Activated CD8-positive, alpha-beta memory T cell treated with anti-CD3 and anti-CD28 coated beads for 24 hours (primary cell): ENCODE measurements around the gene DDX51.

Experiments used
- DNase-seq: peaks from one replicate; pipeline ENCODE4 v3.0.0-alpha.2; 2020

The DDX51 gene

DNA sequence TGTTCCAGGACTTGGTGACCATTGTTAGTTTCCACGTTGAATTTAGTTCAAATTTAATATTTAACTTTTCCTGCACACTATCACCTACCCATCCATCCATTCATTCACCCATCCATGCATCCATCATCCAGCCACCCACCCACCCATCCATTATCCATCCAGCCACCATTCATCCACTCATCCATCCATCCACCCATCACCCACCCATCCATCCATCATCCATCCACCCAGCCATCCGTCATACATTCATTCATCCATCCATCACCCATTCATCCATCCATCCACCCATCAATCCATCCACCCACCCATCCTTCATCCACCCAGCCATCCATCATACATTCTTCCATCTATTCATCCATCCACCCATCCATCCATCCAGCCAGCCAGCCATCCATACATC is 22.0 kb upstream of the DDX51 start:
- no peak for DNase-seq

DNA sequence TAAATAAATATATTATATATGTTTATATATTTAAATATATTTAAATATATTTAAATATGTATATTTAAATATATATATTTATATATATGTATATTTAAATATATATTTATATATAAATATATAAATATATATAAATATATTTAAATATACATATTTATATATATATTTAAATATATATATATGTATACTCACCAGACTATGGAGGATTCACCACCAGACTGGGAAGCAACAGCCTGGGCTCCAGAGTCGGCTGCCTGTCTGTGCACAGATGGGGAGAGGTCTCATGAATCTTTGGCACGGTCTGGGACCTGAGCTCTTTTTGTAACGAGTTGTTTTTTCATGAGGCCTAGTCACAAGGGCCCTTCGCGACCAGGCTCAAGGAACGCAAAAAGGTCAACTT is 21.5 kb upstream of the DDX51 start:
- no peak for DNase-seq

DNA sequence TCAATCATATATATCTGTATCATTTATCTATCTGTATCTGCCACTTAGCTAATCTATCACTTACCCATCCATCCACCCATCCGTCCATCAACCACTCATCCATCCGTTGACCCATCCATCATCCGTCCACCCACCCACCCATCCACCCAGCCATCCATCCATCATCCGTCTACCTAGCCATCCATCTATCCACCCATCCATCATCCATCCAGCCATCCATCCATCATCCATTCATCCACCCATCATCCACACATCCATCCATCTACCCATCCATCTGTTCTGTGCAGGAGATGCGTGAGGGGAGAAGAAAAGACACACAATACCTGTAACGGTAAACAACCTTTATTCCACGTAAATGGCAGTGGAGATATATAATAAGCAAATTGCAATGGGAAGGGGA is 20.3 kb upstream of the DDX51 start:
- no peak for DNase-seq

DNA sequence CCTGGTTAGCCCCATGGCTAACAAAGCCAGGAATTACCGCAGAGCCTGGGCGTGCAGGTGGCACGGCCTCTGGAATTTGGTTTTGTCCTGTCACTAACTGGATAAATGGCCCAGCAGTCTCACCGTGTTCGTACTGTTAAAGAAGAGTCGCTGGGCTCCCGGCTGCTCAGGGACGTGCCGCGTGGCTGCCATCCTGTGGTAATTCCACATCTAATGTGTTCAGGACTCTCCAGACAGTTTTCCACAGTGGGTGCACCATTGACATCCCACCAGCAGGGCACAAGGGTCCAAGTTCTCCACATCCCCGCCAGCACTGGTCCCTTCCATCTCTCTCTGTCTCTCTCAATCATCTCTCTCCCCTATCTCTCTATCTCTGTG is 19.8 kb upstream of the DDX51 start:
- DNase-seq = no peak

DNA sequence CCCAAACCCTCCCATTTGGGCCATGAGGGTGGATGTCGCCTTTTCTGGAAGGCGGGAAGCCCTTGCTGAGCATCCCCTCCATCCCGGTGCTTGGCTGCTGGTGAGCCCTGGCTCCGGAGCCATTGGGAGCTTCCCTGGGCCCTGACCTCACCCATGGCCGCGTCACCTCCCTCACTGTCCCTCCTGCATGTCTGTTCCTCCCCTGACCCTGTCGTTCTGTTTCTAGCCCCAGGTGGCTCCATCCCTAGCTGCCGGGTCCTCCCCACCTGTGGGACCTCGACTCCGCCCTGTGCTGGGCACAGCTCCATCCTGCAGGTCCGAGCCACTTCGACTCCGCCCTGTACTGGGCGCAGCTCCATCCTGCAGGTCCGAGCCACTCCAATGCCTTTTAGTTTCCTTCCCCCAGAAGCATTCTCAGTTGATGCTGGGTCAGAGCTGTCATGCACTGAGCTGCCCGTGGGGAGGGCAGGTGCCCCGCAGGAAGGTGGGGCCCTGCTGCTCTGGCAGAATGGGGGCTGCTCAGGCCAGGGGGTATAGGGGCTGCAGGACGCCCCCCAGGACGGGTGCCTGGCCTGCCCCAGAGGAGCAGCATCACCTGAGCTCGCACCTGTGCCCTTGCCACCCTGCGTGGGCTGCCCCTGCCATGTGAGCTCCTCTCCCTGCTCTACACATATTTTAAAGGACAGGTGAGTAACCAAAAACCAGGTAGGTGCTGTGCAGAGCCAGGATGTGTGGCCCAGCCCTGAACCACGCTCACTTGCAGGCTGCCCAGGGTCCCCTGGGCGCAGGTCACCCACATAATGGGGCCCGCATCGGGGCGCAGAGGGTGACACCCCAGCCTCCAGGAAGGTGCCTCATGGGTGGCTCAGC is 19.2 kb upstream of the DDX51 start:
- DNase-seq = no peak

DNA sequence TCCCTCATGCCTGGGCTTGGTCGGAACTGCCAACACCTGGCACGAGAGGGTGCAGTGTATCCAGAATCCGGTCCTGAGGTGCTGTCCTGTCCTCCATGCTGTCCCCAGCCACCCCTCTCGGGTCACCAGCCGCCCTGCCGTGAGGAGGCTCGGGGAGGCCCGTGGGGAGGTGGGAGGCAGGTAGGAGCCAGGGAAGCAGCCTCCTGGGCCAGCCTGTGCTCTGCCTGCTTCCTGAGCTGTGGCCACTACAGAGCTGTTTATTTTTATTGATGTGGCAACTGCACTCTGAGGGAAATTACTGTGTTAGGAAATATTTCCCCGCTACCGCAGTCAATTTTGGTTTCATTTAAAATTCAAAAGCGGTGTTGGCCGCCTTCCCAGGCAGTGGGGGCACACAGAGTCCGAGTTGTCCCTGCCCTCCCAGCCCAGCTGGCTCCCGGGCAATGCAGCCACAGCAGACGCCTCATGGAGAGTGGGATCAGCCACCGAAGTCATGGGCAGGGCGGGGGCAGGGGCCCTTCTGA is 18.5 kb upstream of the DDX51 start:
- no peak for DNase-seq

DNA sequence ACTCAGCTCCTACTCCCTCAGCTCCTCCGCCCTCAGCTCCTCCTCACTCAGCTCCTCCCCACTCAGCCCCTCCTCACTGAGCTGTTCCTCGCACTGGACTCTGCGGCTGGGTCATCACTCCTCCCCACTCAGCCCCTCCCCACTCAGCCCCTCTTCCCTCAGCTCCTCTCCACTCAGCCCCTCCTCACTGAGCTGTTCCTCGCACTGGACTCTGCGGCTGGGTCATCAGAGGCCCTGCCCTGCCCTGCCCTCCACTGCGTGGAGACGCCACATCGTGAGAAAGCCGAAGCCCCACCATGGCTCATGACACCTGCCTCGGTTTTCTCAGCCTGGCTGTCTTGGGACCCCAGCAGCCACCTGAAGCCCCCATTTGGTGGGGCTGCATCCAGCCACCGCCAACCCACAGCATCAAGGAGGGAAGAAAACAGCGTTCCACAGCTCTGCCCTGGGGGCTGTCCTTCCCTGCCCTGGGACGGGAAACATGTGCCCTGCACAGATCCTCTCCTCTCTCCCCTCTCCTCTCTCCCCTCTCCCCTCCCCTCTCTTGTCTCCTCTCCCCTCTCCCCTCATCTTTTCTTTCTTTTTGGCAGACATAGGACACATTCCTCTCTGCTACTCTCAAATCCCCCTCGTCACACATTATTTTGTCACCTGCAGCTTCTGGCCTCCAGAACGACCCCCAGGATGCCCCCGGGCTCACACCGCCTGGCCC is 17.8 kb upstream of the DDX51 start:
- DNase-seq = no peak

DNA sequence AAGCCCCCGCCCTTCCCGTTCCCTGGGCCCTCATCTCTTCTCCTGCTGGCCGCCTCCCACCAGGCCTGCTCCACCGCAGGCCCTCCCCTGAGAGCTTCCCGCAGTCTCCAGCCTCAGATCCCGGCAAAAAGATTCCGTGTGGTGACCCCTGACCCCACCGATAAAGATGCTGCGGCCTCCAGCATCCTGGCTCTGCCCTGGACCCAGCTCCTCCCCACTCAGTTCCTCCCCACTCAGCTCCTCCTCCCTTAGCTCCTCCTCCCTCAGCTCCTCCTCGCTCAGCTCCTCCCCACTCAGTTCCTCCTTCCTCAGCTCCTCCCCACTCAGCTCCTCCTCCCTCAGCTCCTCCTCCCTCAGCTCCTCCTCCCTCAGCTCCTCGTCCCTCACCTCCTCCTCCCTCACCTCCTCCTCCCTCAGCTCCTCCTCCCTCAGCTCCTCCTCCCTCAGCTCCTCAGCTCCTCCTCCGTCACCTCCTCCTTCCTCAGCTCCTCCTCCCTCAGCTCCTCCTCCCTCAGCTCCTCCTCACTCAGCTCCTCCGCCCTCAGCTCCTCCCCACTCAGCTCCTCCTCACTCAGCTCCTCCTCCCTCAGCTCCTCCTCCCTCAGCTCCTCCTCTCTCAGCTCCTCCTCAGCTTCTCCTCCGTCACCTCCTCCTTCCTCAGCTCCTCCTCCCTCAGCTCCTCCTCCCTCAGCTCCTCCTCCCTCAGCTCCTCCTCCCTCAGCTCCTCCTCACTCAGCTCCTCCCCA is 17.1 kb upstream of the DDX51 start:
- DNase-seq = no peak

DNA sequence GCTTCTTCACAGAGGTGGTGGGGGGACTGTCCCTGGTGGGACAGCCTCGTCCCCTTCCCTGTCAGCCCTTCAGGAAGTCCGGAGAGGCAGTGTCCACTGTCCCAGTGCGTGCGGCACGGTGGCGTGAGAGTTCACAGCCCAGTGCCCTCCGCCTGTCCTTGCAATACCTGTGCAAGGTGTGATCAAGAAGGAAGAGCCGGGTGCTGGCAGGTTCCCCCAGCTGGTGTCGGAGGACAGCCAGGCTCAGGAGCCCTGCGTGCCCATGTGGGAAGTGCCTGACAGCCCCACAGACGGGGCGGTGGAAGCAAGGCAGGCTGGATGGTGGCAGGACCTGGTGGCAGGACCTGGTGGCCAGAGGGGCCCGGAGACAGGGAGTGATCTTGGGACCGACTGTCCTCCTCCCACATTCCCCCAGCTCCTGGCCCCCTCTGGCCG is 16.5 kb upstream of the DDX51 start:
- DNase-seq = no peak

DNA sequence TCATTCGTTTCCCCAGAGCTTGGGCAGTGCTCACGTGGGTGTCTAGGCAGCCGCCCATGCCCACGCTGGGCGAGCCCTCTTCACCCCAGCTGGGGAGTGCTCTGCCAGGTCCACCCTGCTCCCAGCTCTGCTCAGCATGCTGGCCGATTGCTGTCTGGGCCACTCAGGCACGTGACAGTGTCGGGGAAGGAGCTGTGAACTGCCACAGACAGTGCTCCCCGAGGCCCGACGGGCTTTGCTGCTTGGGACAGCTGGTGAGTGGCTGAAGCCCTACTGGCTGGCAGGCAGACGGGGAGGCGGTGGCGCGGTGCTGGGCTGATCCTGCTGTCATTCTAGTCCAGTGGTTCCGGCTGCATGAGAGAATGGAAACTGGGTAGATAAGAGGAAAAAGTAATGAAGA is 15.9 kb upstream of the DDX51 start:
- no peak for DNase-seq

DNA sequence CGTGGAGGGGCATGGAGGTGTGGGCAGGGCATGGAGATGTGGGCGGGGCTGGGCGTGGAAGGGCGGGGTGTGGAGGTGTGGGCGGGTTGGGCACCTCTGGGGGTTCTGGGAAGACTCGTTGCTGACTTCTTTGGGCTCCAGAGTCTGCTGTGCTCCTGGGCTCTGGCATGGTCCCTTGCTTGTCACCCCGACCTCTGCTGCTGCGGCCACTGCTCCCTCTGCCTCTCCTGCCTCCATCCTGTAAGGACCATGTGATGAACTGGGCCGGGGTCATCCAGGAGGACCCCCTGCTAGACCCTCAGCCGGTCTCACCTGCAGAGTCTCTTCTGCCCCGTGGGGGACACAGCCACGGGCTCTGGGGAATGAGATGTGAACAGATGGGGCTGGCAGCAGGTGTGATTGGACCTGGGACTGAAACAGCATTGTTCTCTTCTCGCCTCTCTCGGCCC is 15.5 kb upstream of the DDX51 start:
- no peak for DNase-seq

DNA sequence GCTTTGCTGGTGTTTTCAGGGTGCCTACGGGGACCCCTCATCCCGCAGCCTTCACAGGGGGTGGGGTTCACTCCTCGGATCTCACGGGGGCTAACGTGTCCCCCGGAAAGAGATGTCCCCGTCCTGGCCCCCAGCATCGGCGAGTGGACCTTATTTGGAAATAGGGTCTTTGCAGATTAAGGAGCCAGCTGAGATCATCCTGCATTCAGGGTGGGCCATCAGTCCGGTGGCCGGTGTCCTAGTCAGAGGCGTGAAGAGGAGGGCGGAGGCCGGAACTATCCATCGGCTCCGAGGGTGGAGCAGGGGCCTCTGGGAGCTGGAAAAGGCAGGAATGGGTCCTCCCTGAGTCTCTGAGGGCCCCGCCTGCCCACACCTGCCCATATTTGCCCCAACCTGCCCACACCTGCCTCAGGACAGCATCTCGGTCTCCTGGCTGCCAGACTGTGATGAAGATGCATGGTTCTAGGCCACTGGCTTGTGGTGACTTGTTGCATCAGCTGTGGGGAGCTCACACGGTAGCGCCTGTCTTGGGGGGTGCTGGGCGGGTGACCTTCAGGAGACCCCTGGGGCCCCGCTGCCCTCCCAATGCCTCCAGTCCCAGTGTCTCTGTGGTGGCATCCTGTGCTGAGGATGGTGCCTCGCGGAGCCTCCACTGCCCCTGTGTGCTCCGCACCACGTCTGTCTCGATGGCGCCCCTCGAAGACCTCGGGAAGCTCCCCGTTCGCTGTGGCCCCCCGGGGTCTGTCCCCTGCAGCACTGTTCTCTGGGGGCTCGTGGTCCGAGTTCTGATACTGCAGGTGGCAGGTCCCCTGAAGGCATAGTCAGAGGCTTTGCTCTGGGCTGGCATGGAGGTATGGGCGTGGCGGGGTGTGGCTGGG is 14.8 kb upstream of the DDX51 start:
- no peak for DNase-seq

DNA sequence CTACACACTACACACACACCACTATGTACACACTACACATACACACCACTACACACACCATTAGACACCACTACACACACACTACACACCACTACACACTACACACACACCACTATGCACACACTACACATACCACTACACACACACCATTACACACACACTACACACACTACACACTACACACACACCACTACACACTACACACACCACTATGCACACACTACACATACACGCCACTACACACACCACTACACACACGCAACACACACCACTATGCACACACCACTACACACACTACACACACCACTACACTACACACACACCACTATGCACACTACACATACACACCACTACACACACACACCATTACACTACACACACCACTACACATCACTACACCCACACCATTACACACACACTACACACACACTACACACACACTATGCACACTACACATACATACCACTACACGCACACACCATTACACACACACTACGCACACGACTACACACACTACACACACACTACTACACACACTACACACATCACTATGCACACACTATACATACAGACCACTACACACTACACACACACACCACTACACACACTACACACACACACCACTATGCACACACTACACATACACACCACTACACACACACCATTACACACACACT is 13.8 kb upstream of the DDX51 start:
- no peak for DNase-seq

DNA sequence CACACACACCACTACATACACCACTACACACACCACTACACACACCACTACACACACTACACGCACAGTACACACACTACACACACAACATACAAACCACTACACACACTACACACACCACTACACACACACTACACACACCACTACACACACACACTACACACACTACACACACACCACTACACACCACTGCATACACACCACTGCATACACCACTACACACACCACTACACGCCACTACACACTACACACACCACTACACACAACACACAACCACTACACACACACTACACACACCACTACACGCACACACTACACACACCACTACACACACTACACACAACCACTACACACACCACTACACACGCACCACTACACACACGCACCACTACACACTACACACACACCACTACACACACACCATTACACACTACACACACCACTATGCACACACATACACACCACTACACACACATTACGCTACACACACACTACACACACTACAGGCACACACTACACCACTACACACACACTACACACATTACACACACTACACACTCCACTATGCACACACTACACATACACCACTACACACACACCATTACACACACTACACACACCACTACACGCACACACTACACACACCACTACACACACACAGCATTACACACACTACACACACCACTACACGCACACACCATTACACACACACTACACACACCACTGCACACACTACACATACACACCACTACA is 12.6 kb upstream of the DDX51 start:
- DNase-seq = no peak

DNA sequence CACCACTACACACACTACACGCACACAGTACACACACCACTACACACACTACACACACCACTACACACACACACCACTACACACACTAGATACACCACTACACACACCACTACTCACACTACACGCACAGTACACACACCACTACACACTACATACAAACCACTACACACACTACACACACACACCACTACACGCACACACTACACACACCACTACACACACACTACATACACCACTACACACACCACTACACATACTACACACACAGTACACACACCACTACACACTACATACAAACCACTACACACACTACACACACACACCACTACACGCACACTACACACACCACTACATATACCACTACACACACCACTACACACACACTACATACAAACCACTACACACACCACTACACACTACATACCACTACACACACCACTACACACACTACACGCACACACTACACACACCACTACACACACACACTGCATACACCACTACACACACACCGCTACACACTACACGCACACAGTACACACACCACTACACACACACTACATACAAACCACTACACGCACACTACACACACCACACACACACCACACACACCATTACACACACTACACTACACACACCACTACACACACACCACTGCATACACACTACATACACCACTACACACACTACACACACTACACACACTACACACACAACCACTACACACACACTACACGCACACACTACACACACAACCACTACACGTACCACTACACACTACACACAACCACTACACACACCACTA is 11.9 kb upstream of the DDX51 start:
- no peak for DNase-seq

DNA sequence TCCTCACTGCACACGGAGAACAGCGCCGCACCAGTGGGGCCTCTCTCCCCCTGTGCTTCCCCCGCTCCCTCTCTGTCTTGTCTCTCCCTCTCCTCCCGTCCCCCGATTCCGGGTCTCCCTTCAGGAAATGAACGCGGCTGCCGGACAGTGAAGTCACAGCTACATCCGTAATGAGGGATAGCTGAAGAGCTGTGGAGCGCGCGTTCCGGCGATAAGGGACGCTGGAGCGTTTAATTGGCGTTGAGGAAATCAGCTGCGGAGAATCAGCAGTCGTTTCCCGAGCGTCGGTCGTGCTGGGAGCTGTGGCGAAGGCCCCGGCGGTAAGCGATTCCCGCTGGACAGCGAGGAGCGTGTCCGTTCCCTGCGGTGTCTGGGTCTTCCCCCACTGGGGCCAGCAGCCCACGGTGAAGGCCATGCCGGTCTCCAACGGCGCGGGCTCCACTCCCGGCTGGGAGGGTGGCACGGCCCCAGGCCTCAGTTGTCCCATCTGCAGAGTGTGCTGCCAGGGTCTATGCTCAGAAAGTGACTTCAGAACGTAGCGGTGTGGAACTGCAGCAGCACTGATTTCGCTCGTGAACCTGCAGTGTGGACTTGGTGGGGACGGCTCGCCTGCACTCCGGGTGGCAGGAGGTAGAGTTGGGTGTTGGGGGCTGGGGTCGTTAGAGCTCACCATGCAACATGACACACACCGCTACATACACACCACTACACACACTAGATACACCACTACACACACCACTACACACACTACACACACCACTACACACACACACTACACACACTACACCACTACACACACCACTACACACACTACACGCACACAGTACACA is 11.0 kb upstream of the DDX51 start:
- DNase-seq = no peak

DNA sequence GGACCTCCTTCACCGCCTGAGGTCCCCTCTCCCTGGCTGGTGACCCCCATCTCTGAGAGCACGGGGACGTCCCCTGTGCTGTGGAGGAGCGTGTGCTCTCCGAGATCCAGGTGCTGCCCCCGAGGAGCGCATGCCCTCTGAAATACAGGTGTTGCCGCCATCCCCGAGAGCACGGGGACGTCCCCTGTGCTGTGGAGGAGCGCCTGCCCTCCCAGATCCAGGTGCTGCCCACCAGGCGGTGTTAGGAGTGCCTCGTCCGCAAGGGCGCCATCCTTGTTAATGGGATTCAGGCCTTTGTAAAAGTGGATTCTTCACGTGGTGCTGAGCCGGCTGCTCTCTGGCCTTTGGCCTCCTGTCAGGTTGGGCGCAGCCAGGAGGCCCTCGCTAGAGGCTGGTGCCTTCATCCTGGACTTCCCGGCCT is 10.2 kb upstream of the DDX51 start:
- no peak for DNase-seq

DNA sequence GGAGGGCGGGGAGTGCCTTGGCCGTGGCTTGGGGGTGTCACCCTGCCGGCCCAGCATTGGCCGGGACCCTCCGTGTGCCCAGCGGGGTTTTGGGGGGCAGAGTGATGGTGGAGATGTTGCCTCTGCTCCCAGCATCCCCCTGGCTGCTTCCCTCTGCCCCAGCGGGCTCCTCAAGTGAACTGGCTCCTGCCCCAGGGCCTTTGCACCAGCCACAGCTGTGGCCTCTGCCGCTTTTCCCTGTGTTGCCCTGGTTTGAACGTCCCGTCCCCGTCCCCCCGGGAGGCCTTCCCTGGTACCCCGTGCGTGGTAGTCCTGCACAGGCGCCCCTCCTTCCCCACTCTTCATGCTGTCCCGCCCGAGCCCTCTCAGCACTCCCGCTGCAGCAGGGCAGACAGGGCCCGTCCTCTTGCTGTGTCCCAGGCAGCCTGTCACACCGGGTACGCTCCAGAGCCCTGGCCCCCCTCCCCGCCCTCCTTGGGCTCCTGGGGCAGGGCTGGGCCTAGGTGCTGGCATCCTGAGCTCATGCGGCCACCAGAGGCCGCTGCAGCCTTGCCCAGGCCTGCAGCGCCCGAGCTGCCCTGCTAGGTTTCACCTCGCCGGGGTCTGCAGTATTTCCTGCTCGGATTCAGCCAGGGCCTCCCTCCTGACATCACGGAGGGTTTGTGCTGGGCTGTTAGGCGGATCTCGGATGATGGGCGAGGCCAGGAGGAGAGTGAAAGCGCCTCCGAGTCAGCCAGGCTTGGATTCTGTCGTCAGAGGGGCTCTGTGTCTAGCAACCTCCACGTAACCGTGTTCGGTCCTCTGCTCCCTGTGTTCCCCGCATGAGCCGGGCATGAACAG is 9.6 kb upstream of the DDX51 start:
- peak; percentile 86 for DNase-seq
